IMR-90 (cell line): ENCODE results near the gene INPP5E.

Experiments
- POLR2A ChIP-seq: IDR thresholded peaks from 2 replicates; pipeline ENCODE4 v1.6.1; 2012; ENCODE audit warnings: mild to moderate bottlenecking, low read depth, low read length
- TF ChIP-seq, protein P1 (sequence below): conservative IDR thresholded peaks from 2 replicates; pipeline ENCODE4 v1.5.1; 2012; ENCODE audit warnings: mild to moderate bottlenecking, low read depth, low read length, improper control_type of control experiment
- TF ChIP-seq, protein P2 (sequence below): fragments of 150-350 bp; IDR thresholded peaks from 2 replicates; pipeline ENCODE4 v1.6.1; 2017; ENCODE audit warnings: mild to moderate bottlenecking, antibody characterized with exemption, low read length, low read depth

DNA sequence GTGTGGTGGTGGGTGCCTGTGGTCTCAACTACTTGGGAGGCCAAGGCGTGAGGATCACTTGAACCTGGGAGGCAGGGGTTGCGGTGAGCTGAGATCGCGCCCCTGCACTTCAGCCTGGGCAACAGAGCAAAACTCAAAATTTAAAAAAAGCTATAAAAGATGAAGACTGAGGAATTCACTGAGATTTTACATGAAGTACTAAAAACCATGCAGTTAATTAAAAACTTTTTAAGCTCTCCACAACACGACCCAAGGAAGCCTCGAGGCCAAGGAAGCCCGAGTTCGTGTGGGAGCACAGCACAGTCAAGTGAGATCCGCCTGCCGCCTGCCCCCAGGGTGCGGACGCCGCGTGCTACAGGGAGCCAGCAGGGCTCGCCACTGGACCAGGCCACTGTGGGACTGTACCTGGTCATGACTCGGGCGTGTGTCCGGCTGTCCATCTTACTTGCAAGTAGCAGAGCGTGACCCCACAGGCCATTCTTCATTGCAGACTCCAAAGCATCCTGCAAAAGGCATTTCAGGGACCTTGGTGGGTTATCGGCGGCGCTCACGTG, 21.2 kb upstream of the INPP5E start:
- TF ChIP-seq, protein P1, sequence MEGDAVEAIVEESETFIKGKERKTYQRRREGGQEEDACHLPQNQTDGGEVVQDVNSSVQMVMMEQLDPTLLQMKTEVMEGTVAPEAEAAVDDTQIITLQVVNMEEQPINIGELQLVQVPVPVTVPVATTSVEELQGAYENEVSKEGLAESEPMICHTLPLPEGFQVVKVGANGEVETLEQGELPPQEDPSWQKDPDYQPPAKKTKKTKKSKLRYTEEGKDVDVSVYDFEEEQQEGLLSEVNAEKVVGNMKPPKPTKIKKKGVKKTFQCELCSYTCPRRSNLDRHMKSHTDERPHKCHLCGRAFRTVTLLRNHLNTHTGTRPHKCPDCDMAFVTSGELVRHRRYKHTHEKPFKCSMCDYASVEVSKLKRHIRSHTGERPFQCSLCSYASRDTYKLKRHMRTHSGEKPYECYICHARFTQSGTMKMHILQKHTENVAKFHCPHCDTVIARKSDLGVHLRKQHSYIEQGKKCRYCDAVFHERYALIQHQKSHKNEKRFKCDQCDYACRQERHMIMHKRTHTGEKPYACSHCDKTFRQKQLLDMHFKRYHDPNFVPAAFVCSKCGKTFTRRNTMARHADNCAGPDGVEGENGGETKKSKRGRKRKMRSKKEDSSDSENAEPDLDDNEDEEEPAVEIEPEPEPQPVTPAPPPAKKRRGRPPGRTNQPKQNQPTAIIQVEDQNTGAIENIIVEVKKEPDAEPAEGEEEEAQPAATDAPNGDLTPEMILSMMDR: no peak
- TF ChIP-seq, protein P2, sequence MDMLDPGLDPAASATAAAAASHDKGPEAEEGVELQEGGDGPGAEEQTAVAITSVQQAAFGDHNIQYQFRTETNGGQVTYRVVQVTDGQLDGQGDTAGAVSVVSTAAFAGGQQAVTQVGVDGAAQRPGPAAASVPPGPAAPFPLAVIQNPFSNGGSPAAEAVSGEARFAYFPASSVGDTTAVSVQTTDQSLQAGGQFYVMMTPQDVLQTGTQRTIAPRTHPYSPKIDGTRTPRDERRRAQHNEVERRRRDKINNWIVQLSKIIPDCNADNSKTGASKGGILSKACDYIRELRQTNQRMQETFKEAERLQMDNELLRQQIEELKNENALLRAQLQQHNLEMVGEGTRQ: no peak
- no peak for TF ChIP-seq POLR2A
